ENCODE measurements around the gene CACNB4. TPM values are rescaled to one million over a fixed set of nuclear protein-coding genes. Genes with fewer than 3 reads are reported as not detected.
"Not testable (repeated sequence)": the region's sequence is repeated elsewhere in the genome, so short reads cannot be mapped to it uniquely, and the experiment has no call there.

CACNB4 gene
- polyA plus RNA-seq, 1 of the 3 experiments (the other 2 are of a cell fraction), result 0.18 TPM

- TF ChIP-seq GABPA (IDR thresholded peaks at IDR 0.05; ENCODE audit: low read depth), result no peak
- TF ChIP-seq, protein P1, sequence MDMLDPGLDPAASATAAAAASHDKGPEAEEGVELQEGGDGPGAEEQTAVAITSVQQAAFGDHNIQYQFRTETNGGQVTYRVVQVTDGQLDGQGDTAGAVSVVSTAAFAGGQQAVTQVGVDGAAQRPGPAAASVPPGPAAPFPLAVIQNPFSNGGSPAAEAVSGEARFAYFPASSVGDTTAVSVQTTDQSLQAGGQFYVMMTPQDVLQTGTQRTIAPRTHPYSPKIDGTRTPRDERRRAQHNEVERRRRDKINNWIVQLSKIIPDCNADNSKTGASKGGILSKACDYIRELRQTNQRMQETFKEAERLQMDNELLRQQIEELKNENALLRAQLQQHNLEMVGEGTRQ (IDR thresholded peaks at IDR 0.05; ENCODE audit: borderline replicate concordance, low read depth, low read length), result no peak
- TF ChIP-seq TCF12 (IDR thresholded peaks at IDR 0.05), result no peak
- no peak for TF ChIP-seq SMC3 (IDR thresholded peaks at IDR 0.05; ENCODE audit: low read depth, low read length)
- TF ChIP-seq, protein P2, sequence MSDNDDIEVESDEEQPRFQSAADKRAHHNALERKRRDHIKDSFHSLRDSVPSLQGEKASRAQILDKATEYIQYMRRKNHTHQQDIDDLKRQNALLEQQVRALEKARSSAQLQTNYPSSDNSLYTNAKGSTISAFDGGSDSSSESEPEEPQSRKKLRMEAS (IDR thresholded peaks at IDR 0.05; ENCODE audit: low read depth), result no peak
- TF ChIP-seq JUND (IDR thresholded peaks at IDR 0.05), result no peak
- no peak for TF ChIP-seq POLR2AphosphoS5 (IDR thresholded peaks at IDR 0.05; ENCODE audit: low read depth, low read length)
- no peak for TF ChIP-seq FOXJ3 (CRISPR knock-in tag; IDR thresholded peaks at IDR 0.05)
- TF ChIP-seq USF1 (IDR thresholded peaks at IDR 0.05; ENCODE audit: borderline replicate concordance, low read depth), result no peak
- Histone ChIP-seq H3K9me3 (no peaks in the 10 kb centered on the region), H2AFZ (ENCODE audit: low read depth) (no peak overlapping the region), H3K27ac (ENCODE audit: low read depth in 2 of 2, low read length in 1 of 2) (no peak overlapping the region), H3K9me2 (no peaks in the 10 kb centered on the region), H3K4me3 (ENCODE audit: low read depth in 2 of 2, low read length in 1 of 2) (no peak overlapping the region), H3K79me2 (ENCODE audit: insufficient read depth) (no peaks in the 10 kb centered on the region), H4K20me1 (ENCODE audit: insufficient read depth) (no peaks in the 10 kb centered on the region), H3K36me3 (replicated peaks in 1 of 2; ENCODE audit: control insufficient read depth in 1 of 2, insufficient read depth in 2 of 2, low read length in 1 of 2) (no peaks in the 10 kb centered on the region), H3K27me3 (ENCODE audit: insufficient read depth) (no peaks in the 10 kb centered on the region), H3K9ac (no peak overlapping the region), H3F3A (replicated peaks; ENCODE audit: insufficient read depth) (no peaks in the 10 kb centered on the region), H3K4me2 (no peak overlapping the region), H3K4me1 (ENCODE audit: control insufficient read depth in 1 of 2, insufficient read depth in 2 of 2, low read depth in 1 of 2, low read length in 1 of 2) (peaks cover 0 to 3% of the 10 kb centered on the region in 2 experiments; a peak in 1 of 4 replicates)
- ChIA-PET POLR2A (no interaction called here), CTCF (interaction anchor here (2.6 kb wide), 1 partner anchor 30 kb away, joined by 12 read pairs; no protein-coding TSS in a partner anchor)
- 56% methylated on average over 2 of the region's 2 CpGs for WGBS (ENCODE audit: low lambda C conversion rate)
- DNase-seq, result no peak
These were observed 103.7 kb downstream of the CACNB4 start for GRCh38 chr2:151995161-151995557.

GRCh38 chr2:151994178-151994577 lies 104.7 kb downstream of the CACNB4 start:
- H3K36me3 ChIP-seq (replicated peaks in 1 of 2; ENCODE audit: control insufficient read depth in 1 of 2, insufficient read depth in 2 of 2, low read length in 1 of 2); H3K4me3 ChIP-seq (ENCODE audit: low read depth in 2 of 2, low read length in 1 of 2); H3K9me3 ChIP-seq; H2AFZ ChIP-seq (ENCODE audit: low read depth); H3K4me2 ChIP-seq; POLR2A ChIA-PET; H3F3A ChIP-seq (replicated peaks; ENCODE audit: insufficient read depth); DNase-seq; H3K4me1 ChIP-seq (ENCODE audit: control insufficient read depth in 1 of 2, insufficient read depth in 2 of 2, low read depth in 1 of 2, low read length in 1 of 2); H3K9ac ChIP-seq; H3K27me3 ChIP-seq (ENCODE audit: insufficient read depth); H3K9me2 ChIP-seq; H4K20me1 ChIP-seq (ENCODE audit: insufficient read depth); H3K27ac ChIP-seq (ENCODE audit: low read depth in 2 of 2, low read length in 1 of 2); H3K79me2 ChIP-seq (ENCODE audit: insufficient read depth): not testable (repeated sequence)
- CTCF ChIA-PET, result interaction anchor here (1.2 kb wide), 1 partner anchor 32 kb away, joined by 3 read pairs; no protein-coding TSS in a partner anchor
- WGBS (ENCODE audit: low lambda C conversion rate), result 63% methylated on average over 7 of the region's 8 CpGs

- Histone ChIP-seq H3K9me2 (no peaks in the 10 kb centered on the region), H3K4me2 (no peak overlapping the region), H3K4me3 (ENCODE audit: low read depth in 2 of 2, low read length in 1 of 2) (no peak overlapping the region), H3K4me1 (ENCODE audit: control insufficient read depth in 1 of 2, insufficient read depth in 2 of 2, low read depth in 1 of 2, low read length in 1 of 2) (peaks cover 0 to 3% of the 10 kb centered on the region in 2 experiments; a peak in 1 of 4 replicates), H3K27me3 (ENCODE audit: insufficient read depth) (no peaks in the 10 kb centered on the region), H3K79me2 (ENCODE audit: insufficient read depth) (no peaks in the 10 kb centered on the region), H2AFZ (ENCODE audit: low read depth) (no peak overlapping the region), H3K27ac (ENCODE audit: low read depth in 2 of 2, low read length in 1 of 2) (no peak overlapping the region), H3K9me3 (no peaks in the 10 kb centered on the region), H4K20me1 (ENCODE audit: insufficient read depth) (no peaks in the 10 kb centered on the region), H3F3A (replicated peaks; ENCODE audit: insufficient read depth) (no peaks in the 10 kb centered on the region), H3K9ac (no peak overlapping the region), H3K36me3 (replicated peaks in 1 of 2; ENCODE audit: control insufficient read depth in 1 of 2, insufficient read depth in 2 of 2, low read length in 1 of 2) (no peaks in the 10 kb centered on the region)
- TF ChIP-seq NFIC (IDR thresholded peaks at IDR 0.05; ENCODE audit: borderline replicate concordance) (no peak), RFX5 (IDR thresholded peaks at IDR 0.05; ENCODE audit: low read length) (no peak), IRF3 (IDR thresholded peaks at IDR 0.05; ENCODE audit: low read depth, low read length) (no peak), RXRA (IDR thresholded peaks at IDR 0.05; ENCODE audit: borderline replicate concordance, low read depth) (no peak), TCF12 (IDR thresholded peaks at IDR 0.05) (no peak), CTCF (IDR thresholded peaks at IDR 0.05) (no peak), SIN3A (IDR thresholded peaks at IDR 0.05; ENCODE audit: borderline replicate concordance, low read depth, low read length) (no peak)
- TF ChIP-seq, protein P1 (IDR thresholded peaks at IDR 0.05; ENCODE audit: borderline replicate concordance, low read depth, low read length), result no peak
- POLR2A ChIA-PET, result no interaction called here
- 23% methylated on average over 1 of the region's 1 CpG for WGBS (ENCODE audit: low lambda C conversion rate)
- CTCF ChIA-PET, result interaction anchor here (0.7 to 2.0 kb wide), 4 partner anchors 8 to 590 kb away, joined by 3 to 10 read pairs (median 4); no protein-coding TSS in a partner anchor
- no peak for DNase-seq
These were observed 107.8 kb downstream of the CACNB4 start for GRCh38 chr2:151991010-151991409.

Measured in SK-N-SH (cell line).